GM19395 (cell line): ENCODE data around the gene SPRR2F.

ENCODE experiments used
- ATAC-seq: cut with Tn5 transposase; IDR thresholded peaks from one replicate; pipeline ENCODE4 v1.9.1; 2021; ENCODE audit warnings: mild to moderate bottlenecking, moderate library complexity; ENCODE audit not compliant: unreplicated experiment

The SPRR2F gene

GRCh38 chr1:153081736-153082135, 31.6 kb downstream of the SPRR2F start:
- ATAC-seq, result no peak

- ATAC-seq, result no peak
Observed at GRCh38 chr1:153072806-153073726, 40.2 kb downstream of the SPRR2F start.

- ATAC-seq, result no peak
Observed at GRCh38 chr1:153071511-153071910, 41.8 kb downstream of the SPRR2F start, which contains the start of gene SPRR2B. TSS of gene SPRR2B (minus strand) at chr1:153071611. CDS start at chr1:153070839, 772 bp downstream.

- ATAC-seq, result no peak
Observed at GRCh38 chr1:153070243-153070642, 43.1 kb downstream of the SPRR2F start.
